ENCODE measurements around the gene FBN3. TPM values are rescaled to one million over a fixed set of nuclear protein-coding genes. Genes with fewer than 3 reads are reported as not detected.
"Not testable (repeated sequence)": the region's sequence is repeated elsewhere in the genome, so short reads cannot be mapped to it uniquely, and the experiment has no call there.

Gene FBN3
- total and polyA plus RNA-seq, 8 donors = 0.08 to 0.55 TPM; not detected in 6

GRCh38 chr19:8028951-8029491 is 120.4 kb downstream of the FBN3 start:
- H3K4me3 ChIP-seq = no peak overlapping the region
- 28 to 44% (median 38%) methylated on average over 9 to 12 of the region's 12 CpGs for WGBS, 5 donors
- peaks cover 0 to 12% (median 0%) of the 10 kb centered on the region in 3 donors for H3K27me3 ChIP-seq
- peak in 1 of 2 donors; percentile 77 for DNase-seq
- TF ChIP-seq POLR2A (IDR thresholded peaks at IDR 0.05) = no peak
- no peak for TF ChIP-seq EP300 (IDR thresholded peaks at IDR 0.05)
- no peak for TF ChIP-seq POLR2AphosphoS5 (IDR thresholded peaks at IDR 0.05)
- no peak for TF ChIP-seq CTCF (IDR thresholded peaks at IDR 0.05)
- no peak overlapping the region for H3K27ac ChIP-seq
- H3K36me3 ChIP-seq = no peaks in the 10 kb centered on the region
- intact Hi-C loops (cut with DNase I; ENCODE audit: low total_unique reads) = no loop called here
- H3K4me1 ChIP-seq = no peaks in the 10 kb centered on the region
- H3K9me3 ChIP-seq = no peaks in the 10 kb centered on the region

- 55 to 68% (median 60%) methylated on average over 5 of the region's 5 CpGs for WGBS, 5 donors
- no peak overlapping the region for H3K4me3 ChIP-seq
- DNase-seq = no peak
Measured at GRCh38 chr19:8025316-8025715, 124.1 kb downstream of the FBN3 start.

DNA sequence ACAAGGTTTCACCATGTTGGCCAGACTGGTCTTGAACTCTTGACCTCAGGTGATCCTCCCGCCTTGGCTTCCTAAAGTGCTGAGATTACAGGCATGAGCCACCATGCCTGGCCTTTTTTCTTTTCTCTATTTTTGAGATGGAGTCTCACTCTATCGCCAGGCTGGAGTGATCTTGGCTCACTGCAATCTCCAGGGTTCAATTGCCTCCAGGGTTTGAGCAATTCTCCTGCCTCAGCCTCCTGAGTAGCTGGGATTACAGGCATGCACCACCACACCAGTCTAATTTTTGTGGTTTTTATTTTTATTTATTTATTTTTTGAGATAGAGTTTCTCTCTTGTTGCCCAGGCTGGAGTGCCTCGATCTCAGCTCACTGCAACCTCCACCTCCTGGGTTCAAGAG is 125.1 kb downstream of the FBN3 start:
- intact Hi-C loops (cut with DNase I; ENCODE audit: low total_unique reads); H3K27ac ChIP-seq: not testable (repeated sequence)
- WGBS, 5 donors = 90 to 99% (median 98%) methylated on average over 3 of the region's 3 CpGs

More at GRCh38 chr19:8025316-8025715, 124.1 kb downstream of the FBN3 start:
- TF ChIP-seq POLR2AphosphoS5 (IDR thresholded peaks at IDR 0.05) (no peak), POLR2A (IDR thresholded peaks at IDR 0.05) (no peak), CTCF (IDR thresholded peaks at IDR 0.05) (no peak), EP300 (IDR thresholded peaks at IDR 0.05) (no peak)
- Histone ChIP-seq H3K27me3 (peaks cover 0 to 12% (median 0%) of the 10 kb centered on the region in 3 donors), H3K27ac (no peak overlapping the region), H3K9me3 (no peaks in the 10 kb centered on the region), H3K36me3 (no peaks in the 10 kb centered on the region), H3K4me1 (no peaks in the 10 kb centered on the region)
- intact Hi-C loops (cut with DNase I; ENCODE audit: low total_unique reads) = no loop called here

DNA sequence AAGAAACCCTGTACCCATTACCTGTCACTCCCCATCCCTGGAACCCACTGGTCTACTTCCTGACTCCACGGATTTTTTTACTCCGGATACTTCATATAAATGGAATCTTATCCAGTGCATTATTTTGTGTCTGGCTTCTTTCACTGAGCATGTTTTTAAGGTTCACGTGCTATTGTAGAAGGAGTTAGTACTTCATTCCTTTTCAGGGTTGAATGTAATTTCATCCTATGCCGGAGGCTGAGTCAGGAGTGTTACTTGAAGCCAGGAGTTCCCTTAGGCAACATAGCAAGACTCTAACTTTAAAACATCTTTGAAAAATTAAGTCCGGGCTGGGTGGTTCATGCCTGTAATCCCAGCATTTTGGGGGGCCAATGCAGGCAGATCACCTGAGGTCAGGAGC is 126.0 kb downstream of the FBN3 start:
- no peaks in the 10 kb centered on the region for H3K27me3 ChIP-seq
- intact Hi-C loops (cut with DNase I; ENCODE audit: low total_unique reads) = no loop called here
- no peak for TF ChIP-seq CTCF (IDR thresholded peaks at IDR 0.05)
- TF ChIP-seq POLR2A (IDR thresholded peaks at IDR 0.05) = no peak
- TF ChIP-seq POLR2AphosphoS5 (IDR thresholded peaks at IDR 0.05) = no peak
- no peak for TF ChIP-seq EP300 (IDR thresholded peaks at IDR 0.05)
- H3K4me1 ChIP-seq = no peaks in the 10 kb centered on the region
- DNase-seq = no peak
- 84 to 93% (median 88%) methylated on average over 5 of the region's 5 CpGs for WGBS, 5 donors
- no peak overlapping the region for H3K27ac ChIP-seq
- no peaks in the 10 kb centered on the region for H3K36me3 ChIP-seq
- H3K4me3 ChIP-seq = no peak overlapping the region
- no peaks in the 10 kb centered on the region for H3K9me3 ChIP-seq

More for the DNA sequence above, 125.1 kb downstream of the FBN3 start:
- not testable (repeated sequence) for H3K36me3 ChIP-seq, H3K27me3 ChIP-seq, H3K4me3 ChIP-seq, DNase-seq, H3K9me3 ChIP-seq, H3K4me1 ChIP-seq

DNA sequence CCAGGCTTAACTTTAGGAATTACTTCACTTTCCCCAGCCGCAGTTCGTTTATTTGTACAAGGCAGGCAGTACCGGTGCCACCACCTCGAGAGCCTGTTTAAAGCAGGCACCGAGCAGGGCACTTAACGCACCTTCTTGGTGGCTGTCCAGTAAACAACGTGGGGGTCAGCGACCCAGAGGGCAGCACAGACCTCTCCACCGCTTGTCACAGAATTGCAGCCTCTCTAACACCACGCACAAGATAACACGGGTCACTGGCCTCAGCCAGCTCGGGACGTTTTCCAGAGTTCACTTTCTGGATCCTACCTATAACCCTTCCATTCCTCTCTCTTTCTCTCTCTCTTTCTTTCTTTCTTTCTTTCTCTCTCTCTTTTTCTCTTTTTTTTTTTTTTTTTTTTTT is 127.1 kb downstream of the FBN3 start:
- no peak overlapping the region for H3K4me3 ChIP-seq
- WGBS, 5 donors = 42 to 70% (median 54%) methylated on average over 13 of the region's 13 CpGs
- no peaks in the 10 kb centered on the region for H3K4me1 ChIP-seq
- H3K27ac ChIP-seq = no peak overlapping the region
- intact Hi-C loops (cut with DNase I; ENCODE audit: low total_unique reads) = no loop called here
- DNase-seq = peak in 1 of 2 donors; percentile 29
- no peaks in the 10 kb centered on the region for H3K36me3 ChIP-seq
- H3K27me3 ChIP-seq = no peaks in the 10 kb centered on the region
- TF ChIP-seq EP300 (IDR thresholded peaks at IDR 0.05) (no peak), POLR2A (IDR thresholded peaks at IDR 0.05) (no peak), POLR2AphosphoS5 (IDR thresholded peaks at IDR 0.05) (no peak), CTCF (IDR thresholded peaks at IDR 0.05) (no peak)
- no peaks in the 10 kb centered on the region for H3K9me3 ChIP-seq

Data from stomach (tissue), 9 donors.